Measurements from ENCODE around the gene PKD1L1. TPM values are rescaled to one million over a fixed set of nuclear protein-coding genes. Genes with fewer than 3 reads are reported as not detected.
"Not testable (repeated sequence)": the region's sequence is repeated elsewhere in the genome, so short reads cannot be mapped to it uniquely, and the experiment has no call there.

Gene PKD1L1
- total RNA-seq, 1 donor from 2014 or later, result 1.1 TPM

DNA sequence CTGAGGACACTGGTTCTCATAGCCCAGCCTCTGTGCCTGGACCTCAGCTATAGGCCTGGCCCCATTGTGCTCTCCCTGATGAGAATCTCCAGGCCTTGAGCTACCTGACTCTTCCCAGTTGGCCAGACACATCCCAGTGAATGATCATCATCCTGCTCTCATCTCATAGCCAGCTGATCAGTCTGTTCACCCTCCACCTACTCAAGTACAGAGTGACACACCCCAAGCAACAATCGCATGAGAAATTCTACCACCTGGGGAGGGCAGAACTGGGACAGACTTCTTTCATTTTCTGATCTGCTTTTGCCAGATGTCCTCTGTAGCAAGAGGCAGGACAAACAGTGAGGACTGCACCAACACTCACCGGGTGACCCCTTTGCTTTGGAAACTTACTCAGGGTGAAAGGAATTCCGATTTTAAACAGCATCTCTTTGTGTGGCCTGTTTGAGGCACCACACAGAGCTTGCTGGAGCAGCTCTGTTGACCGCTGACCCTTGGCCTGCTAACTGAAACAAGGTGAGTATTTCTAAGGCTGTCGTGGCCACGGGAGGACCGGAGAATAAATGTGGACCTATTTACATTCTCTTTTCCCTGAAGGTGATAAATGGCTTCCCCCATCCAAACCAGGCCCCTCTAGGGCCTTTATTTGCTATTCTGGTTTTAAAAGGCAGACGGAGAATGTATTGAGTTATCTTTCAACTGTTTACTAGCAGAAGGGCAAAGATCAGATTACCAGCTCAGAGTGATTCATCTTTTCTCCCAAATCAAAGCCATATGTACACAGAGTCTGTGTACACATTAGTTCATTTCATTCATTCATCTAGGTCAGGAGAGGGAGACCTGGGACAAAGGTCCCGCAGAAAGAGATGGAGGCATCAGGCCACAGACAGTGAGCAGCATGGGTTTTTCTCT is 184.9 kb downstream of the PKD1L1 start:
- Mint-ChIP-seq H3K4me1 (ENCODE audit: low read depth) (no peaks in the 10 kb centered on the region), H3K4me3 (ENCODE audit: low read depth) (no peak overlapping the region), H3K27me3 (ENCODE audit: low read depth) (no peaks in the 10 kb centered on the region), H3K36me3 (ENCODE audit: low read depth) (no peaks in the 10 kb centered on the region), H3K27ac (no peak overlapping the region), H3K9me3 (no peaks in the 10 kb centered on the region)
- intact Hi-C loops (cut with micrococcal nuclease), result no loop called here
- DNase-seq (ENCODE audit: low spot score), result no peak

DNA sequence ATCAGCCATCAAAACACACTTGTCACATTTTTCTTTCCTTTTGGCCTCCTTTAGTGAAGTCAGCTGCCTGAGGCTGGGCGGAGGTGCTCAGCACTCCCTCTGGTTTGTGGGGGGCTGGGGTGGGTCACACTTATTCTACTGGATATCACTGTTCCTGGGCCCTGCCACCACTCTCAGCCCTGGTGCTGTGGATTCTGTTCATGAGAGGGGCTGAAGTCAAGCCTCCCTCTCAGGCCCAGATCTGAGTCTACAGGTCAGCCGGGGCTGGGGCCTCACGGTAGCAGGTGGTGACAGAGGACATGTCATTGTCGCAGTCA is 185.6 kb downstream of the PKD1L1 start:
- Mint-ChIP-seq H3K9me3 (no peaks in the 10 kb centered on the region), H3K27me3 (ENCODE audit: low read depth) (no peaks in the 10 kb centered on the region), H3K36me3 (ENCODE audit: low read depth) (no peaks in the 10 kb centered on the region), H3K4me1 (ENCODE audit: low read depth) (no peaks in the 10 kb centered on the region), H3K4me3 (ENCODE audit: low read depth) (no peak overlapping the region), H3K27ac (no peak overlapping the region)
- intact Hi-C loops (cut with micrococcal nuclease), result no loop called here
- no peak for DNase-seq (ENCODE audit: low spot score)

DNA sequence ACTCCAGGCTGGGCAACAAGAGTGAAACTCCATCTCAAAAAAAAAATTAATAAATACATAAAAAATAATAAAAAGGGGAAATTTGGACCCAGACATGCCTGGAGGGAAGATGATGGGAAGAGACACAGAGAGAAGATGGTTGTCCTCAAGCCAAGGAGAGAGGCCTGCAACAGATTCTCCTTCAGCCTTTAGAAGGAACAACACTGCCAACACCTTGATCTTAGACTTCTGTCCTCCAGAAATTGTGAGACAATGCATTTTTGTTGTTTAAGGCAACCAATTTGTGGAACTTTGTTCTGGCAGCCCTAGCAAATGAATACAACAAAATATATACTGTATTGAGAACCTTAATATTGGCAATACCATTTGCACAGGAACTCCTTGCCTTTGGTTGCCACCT is 186.1 kb downstream of the PKD1L1 start:
- intact Hi-C loops (cut with micrococcal nuclease), result no loop called here
- DNase-seq (ENCODE audit: low spot score), result no peak
- H3K27me3 Mint-ChIP-seq (ENCODE audit: low read depth), result no peaks in the 10 kb centered on the region
- H3K27ac Mint-ChIP-seq, result no peak overlapping the region
- H3K4me3 Mint-ChIP-seq (ENCODE audit: low read depth), result no peak overlapping the region
- no peaks in the 10 kb centered on the region for H3K36me3 Mint-ChIP-seq (ENCODE audit: low read depth)
- no peaks in the 10 kb centered on the region for H3K9me3 Mint-ChIP-seq
- H3K4me1 Mint-ChIP-seq (ENCODE audit: low read depth), result no peaks in the 10 kb centered on the region

DNA sequence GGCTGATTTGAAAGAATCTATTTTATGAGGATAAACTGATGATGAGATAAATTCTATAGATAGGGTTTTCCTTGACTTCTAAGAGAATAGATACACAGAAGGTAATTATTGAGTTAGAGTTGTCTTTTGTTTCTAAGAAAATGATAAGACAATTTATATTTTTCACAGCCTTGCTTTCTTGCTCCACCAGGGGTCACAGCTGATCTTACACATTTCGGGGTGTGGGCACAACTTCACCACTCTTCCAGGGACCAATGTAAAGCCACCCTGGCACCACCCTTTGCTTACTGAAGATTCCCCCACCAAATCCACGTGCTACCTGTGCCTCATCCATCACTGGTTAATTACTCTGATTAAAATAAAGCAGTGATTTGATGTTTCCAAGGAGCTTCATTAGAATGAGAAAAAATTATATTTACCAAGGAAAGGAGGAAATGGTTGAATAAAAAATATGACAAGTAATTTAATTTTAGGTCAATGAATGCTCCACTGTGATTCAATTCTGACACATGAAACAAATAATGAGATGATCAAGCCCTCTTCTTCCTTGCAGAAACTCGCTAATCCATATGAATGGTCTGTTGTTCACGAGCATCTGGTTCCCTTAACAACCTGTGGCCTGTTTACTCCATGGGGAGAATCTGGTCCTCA is 189.1 kb downstream of the PKD1L1 start:
- H3K4me3 Mint-ChIP-seq (ENCODE audit: low read depth), result no peak overlapping the region
- no peaks in the 10 kb centered on the region for H3K4me1 Mint-ChIP-seq (ENCODE audit: low read depth)
- intact Hi-C loops (cut with micrococcal nuclease), result no loop called here
- H3K36me3 Mint-ChIP-seq (ENCODE audit: low read depth), result no peaks in the 10 kb centered on the region
- DNase-seq (ENCODE audit: low spot score), result no peak
- no peak overlapping the region for H3K27ac Mint-ChIP-seq
- H3K9me3 Mint-ChIP-seq, result no peaks in the 10 kb centered on the region
- no peaks in the 10 kb centered on the region for H3K27me3 Mint-ChIP-seq (ENCODE audit: low read depth)

DNA sequence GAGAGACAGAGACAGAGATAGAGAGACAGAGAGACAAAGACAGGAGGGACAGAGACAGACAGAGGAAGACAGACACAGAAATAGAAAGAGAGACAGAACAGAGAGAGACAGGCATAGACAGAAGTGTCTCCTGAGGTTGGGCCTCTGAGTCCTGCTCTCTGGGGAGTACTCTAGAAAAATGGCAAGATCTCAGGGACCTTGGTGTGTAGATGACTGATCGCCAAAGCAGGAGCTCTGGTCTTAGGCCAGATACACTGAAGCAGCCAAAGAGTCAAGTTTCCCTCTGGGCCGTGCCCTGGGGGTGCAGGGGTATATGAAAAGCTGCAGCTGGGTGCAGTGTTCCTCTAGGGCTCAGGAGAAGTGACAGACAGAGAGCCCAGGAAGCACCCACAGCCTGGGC is 189.7 kb downstream of the PKD1L1 start:
- no peaks in the 10 kb centered on the region for H3K36me3 Mint-ChIP-seq (ENCODE audit: low read depth)
- no peak overlapping the region for H3K27ac Mint-ChIP-seq
- DNase-seq (ENCODE audit: low spot score), result no peak
- intact Hi-C loops (cut with micrococcal nuclease), result no loop called here
- no peaks in the 10 kb centered on the region for H3K4me1 Mint-ChIP-seq (ENCODE audit: low read depth)
- no peak overlapping the region for H3K4me3 Mint-ChIP-seq (ENCODE audit: low read depth)
- H3K9me3 Mint-ChIP-seq, result no peaks in the 10 kb centered on the region
- no peaks in the 10 kb centered on the region for H3K27me3 Mint-ChIP-seq (ENCODE audit: low read depth)

DNA sequence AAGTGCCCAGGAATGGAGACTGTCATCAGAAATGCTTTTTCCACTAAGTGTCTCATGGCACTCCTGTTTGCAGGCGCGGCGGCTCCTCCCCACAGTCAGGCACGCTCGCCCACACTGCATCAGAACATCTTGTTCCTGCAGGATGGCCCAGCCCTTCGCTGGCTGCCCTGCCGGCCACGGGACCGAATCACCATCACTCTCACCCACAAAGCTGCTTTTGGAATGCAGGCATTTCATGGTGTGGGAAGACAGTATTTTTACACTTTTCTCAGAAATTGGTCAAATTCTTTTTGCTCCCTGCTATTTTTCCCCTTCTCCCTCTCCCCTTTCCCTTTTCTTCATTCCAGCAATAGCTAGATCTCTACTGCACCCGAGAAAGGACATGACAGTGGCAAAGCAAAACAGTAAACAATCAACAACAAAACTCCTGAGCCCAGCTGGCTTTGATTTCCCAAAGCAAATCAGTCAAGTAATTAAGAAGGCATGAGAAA is 190.3 kb downstream of the PKD1L1 start:
- Mint-ChIP-seq H3K36me3 (ENCODE audit: low read depth) (no peaks in the 10 kb centered on the region), H3K9me3 (no peaks in the 10 kb centered on the region), H3K4me3 (ENCODE audit: low read depth) (no peak overlapping the region), H3K27me3 (ENCODE audit: low read depth) (no peaks in the 10 kb centered on the region), H3K27ac (no peak overlapping the region), H3K4me1 (ENCODE audit: low read depth) (no peaks in the 10 kb centered on the region)
- DNase-seq (ENCODE audit: low spot score), result no peak
- intact Hi-C loops (cut with micrococcal nuclease), result no loop called here

DNA sequence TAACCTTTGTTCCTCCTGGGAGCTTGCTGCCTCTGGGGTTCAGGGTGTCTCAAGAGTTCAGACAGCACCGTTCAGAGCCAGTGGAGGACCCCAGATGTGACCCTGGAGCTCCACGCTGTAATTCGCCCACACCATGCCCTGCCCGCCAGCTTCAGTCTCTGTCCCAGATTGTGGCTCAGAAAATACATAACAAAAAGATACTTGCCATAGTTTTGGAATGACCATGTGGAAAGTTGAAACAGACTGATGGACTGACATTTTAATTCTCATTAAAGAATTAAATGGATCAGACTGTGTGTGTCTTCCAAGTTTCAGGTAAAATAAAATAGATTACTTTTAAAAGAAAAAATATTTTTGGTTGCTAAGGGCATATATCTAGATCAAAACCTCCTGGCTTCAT is 191.6 kb downstream of the PKD1L1 start:
- Mint-ChIP-seq H3K4me1 (ENCODE audit: low read depth) (no peaks in the 10 kb centered on the region), H3K27me3 (ENCODE audit: low read depth) (no peaks in the 10 kb centered on the region), H3K27ac (no peak overlapping the region), H3K9me3 (no peaks in the 10 kb centered on the region), H3K36me3 (ENCODE audit: low read depth) (no peaks in the 10 kb centered on the region), H3K4me3 (ENCODE audit: low read depth) (no peak overlapping the region)
- no peak for DNase-seq (ENCODE audit: low spot score)
- intact Hi-C loops (cut with micrococcal nuclease), result no loop called here

DNA sequence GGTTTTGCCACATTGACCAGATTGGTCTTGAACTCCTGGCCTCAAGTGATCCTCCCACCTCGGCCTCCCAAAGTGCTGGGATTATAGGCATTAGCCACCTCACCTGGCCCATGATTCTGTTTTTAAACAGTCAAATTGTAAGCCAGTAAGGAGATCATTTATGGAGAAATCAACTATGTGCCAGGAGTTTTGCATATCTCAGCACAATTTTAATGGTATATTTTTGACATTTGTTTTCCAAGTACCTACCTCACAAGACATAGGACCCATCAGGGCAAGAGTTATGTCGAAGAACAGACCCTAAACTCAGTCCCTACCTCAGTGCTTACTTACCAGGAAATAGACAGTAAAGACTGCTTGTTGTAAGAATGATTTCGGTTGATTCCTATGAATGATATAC is 193.0 kb downstream of the PKD1L1 start:
- intact Hi-C loops (cut with micrococcal nuclease), result no loop called here

DNA sequence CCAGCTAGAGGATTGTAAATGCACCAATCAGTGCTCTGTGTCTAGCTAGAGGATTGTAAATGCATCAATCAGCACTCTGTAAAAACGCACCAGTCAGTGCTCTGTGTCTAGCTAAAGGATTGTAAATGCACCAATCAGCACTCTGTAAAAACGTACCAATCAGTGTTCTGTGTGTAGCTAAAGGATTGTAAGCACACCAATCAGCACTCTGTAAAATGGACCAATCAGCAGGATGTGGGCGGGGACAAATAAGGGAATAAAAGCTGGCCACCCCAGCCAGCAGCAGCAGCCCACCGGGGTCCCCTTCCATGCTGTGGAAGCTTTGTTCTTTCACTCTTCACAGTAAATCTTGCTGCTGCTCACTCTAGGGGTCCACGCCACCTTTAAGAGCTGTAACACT is 196.5 kb downstream of the PKD1L1 start:
- H3K27me3 Mint-ChIP-seq (ENCODE audit: low read depth); H3K9me3 Mint-ChIP-seq; H3K36me3 Mint-ChIP-seq (ENCODE audit: low read depth); H3K4me1 Mint-ChIP-seq (ENCODE audit: low read depth); H3K27ac Mint-ChIP-seq; intact Hi-C loops (cut with micrococcal nuclease); H3K4me3 Mint-ChIP-seq (ENCODE audit: low read depth); DNase-seq (ENCODE audit: low spot score): not testable (repeated sequence)

More for the DNA sequence above, 193.0 kb downstream of the PKD1L1 start:
- H3K4me1 Mint-ChIP-seq (ENCODE audit: low read depth), result peaks cover 6% of the 10 kb centered on the region
- no peak overlapping the region for H3K4me3 Mint-ChIP-seq (ENCODE audit: low read depth)
- no peak for DNase-seq (ENCODE audit: low spot score)
- H3K36me3 Mint-ChIP-seq (ENCODE audit: low read depth), result no peaks in the 10 kb centered on the region
- no peaks in the 10 kb centered on the region for H3K27me3 Mint-ChIP-seq (ENCODE audit: low read depth)
- no peak overlapping the region for H3K27ac Mint-ChIP-seq
- H3K9me3 Mint-ChIP-seq, result no peaks in the 10 kb centered on the region

DNA sequence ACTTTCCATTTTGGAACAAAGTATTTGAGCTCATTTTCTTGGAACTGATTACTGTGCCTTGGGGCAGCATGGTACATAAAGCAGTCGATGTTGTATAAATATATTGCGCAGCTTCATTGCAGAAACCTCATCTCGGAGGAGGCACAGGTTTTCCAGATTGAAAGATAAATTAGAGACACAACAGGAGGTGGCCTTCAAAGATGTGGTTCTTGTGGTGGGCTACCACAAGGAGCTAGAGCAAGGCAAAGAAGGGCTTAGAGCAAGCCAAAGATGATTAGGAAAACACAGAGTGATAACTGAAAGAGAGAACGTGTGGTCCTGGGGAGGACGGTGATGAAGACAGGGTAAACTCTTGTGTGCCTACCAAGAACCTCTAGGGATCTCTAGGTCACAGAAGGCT is 197.2 kb downstream of the PKD1L1 start:
- no peak overlapping the region for H3K27ac Mint-ChIP-seq
- no peak overlapping the region for H3K4me3 Mint-ChIP-seq (ENCODE audit: low read depth)
- no peaks in the 10 kb centered on the region for H3K27me3 Mint-ChIP-seq (ENCODE audit: low read depth)
- no peak for DNase-seq (ENCODE audit: low spot score)
- H3K4me1 Mint-ChIP-seq (ENCODE audit: low read depth), result peaks cover 6% of the 10 kb centered on the region
- intact Hi-C loops (cut with micrococcal nuclease), result no loop called here
- no peaks in the 10 kb centered on the region for H3K36me3 Mint-ChIP-seq (ENCODE audit: low read depth)
- H3K9me3 Mint-ChIP-seq, result no peaks in the 10 kb centered on the region

DNA sequence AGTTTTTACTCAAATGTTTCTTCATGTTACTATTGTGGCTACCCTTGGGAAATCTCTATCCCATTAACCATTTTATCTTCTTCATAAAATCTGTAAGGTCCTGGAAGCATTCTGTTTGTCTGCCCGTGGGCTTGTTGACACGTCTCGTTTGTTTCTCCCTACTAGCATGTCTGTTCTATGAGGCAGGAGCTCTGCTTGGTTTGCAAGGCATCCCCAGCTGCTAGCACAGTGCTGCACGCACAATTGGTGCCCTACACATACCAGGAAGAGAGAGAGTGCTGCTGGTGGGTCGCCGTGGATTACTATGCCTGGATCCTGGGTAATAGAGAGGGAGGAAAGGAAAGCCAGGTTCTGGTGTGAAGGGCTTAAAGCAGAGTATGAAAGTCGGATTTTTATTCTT is 200.2 kb downstream of the PKD1L1 start:
- H3K27me3 Mint-ChIP-seq (ENCODE audit: low read depth), result peaks cover 3% of the 10 kb centered on the region
- no peak overlapping the region for H3K4me3 Mint-ChIP-seq (ENCODE audit: low read depth)
- no peak for DNase-seq (ENCODE audit: low spot score)
- intact Hi-C loops (cut with micrococcal nuclease), result no loop called here
- peaks cover 6% of the 10 kb centered on the region for H3K4me1 Mint-ChIP-seq (ENCODE audit: low read depth)
- H3K9me3 Mint-ChIP-seq, result no peaks in the 10 kb centered on the region
- H3K27ac Mint-ChIP-seq, result no peak overlapping the region
- H3K36me3 Mint-ChIP-seq (ENCODE audit: low read depth), result no peaks in the 10 kb centered on the region

DNA sequence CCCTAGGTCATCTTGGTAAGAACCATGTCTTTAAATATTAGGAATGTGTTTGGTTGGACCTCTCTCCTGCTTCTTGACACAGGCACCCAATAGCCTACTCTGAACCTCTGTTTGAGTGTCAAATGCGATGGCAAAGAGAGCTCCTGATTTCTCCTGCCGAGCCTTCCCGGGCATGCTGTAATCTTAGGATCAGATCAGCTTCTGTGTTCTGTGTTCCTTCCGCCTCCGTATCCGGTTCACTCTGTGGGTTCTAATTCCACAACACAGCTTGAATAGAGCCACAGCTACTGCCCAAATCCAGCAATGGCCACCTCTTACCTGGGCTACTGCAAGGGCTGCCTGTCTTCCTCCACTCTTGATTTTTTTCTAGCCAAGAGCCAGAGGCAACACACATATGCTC is 201.1 kb downstream of the PKD1L1 start:
- Mint-ChIP-seq H3K4me1 (ENCODE audit: low read depth) (peaks cover 6% of the 10 kb centered on the region), H3K9me3 (no peaks in the 10 kb centered on the region), H3K27me3 (ENCODE audit: low read depth) (peaks cover 3% of the 10 kb centered on the region), H3K27ac (no peak overlapping the region), H3K4me3 (ENCODE audit: low read depth) (no peak overlapping the region), H3K36me3 (ENCODE audit: low read depth) (no peaks in the 10 kb centered on the region)
- intact Hi-C loops (cut with micrococcal nuclease), result no loop called here
- DNase-seq (ENCODE audit: low spot score), result no peak

DNA sequence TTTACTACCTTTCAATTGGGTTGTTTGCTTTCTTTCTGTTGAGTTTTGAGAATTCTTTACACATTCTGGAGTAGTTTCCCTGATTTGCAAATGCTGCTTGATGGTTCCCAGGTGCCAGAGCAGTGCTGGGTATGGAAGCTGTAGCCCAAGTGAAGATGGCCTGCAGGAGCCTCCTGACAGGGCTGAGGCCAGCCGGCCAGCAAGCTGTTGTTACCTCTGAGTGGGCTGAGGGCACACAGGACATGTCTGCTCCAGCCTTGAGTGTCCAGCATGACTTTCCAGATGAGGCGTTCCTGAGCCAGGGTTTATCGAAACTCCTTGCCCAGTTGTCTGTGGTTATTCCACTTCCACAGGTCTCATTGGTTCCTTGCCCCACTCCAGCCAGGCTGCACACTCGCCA is 201.8 kb downstream of the PKD1L1 start:
- no peak overlapping the region for H3K4me3 Mint-ChIP-seq (ENCODE audit: low read depth)
- H3K36me3 Mint-ChIP-seq (ENCODE audit: low read depth), result no peaks in the 10 kb centered on the region
- H3K9me3 Mint-ChIP-seq, result no peaks in the 10 kb centered on the region
- intact Hi-C loops (cut with micrococcal nuclease), result no loop called here
- no peak overlapping the region for H3K27ac Mint-ChIP-seq
- no peak for DNase-seq (ENCODE audit: low spot score)
- H3K4me1 Mint-ChIP-seq (ENCODE audit: low read depth), result peaks cover 6% of the 10 kb centered on the region
- peaks cover 3% of the 10 kb centered on the region for H3K27me3 Mint-ChIP-seq (ENCODE audit: low read depth)
